GM23338 (cell line): ENCODE measurements around the gene SRGAP3. TPM values are rescaled to one million over a fixed set of nuclear protein-coding genes. Genes with fewer than 3 reads are reported as not detected.

ENCODE experiments used
- ATAC-seq: fragments of 200-7000 bp; cut with Tn5 transposase; 3 replicates; pipeline ENCODE4 v1.9.1; 2020
- DNase-seq: peaks from one replicate; pipeline ENCODE4 v3.0.0-alpha.2; 2015; ENCODE audit warnings: low spot score
- H2AFZ ChIP-seq: fragments of 200-600 bp; sonication (generic); 2 replicates; pipeline ENCODE4 v1.8.0; 2016; ENCODE audit warnings: antibody characterized with exemption, mild to moderate bottlenecking, moderate library complexity
- H3F3A ChIP-seq: fragments of 200-600 bp; sonication (generic); replicated peaks from 2 replicates; pipeline ENCODE4 v1.8.0; 2017; ENCODE audit warnings: antibody characterized with exemption, mixed run types, low read depth
- H3K27ac ChIP-seq: fragments of 200-600 bp; sonication (generic); 2 replicates; pipeline ENCODE4 v1.6.1; 2016; ENCODE audit warnings: low read depth
- H3K27me3 ChIP-seq: fragments of 200-600 bp; sonication (generic); 2 replicates; pipeline ENCODE4 v1.8.0; 2016; ENCODE audit warnings: mild to moderate bottlenecking, mixed run types, moderate library complexity; ENCODE audit not compliant: insufficient read depth
- H3K36me3 ChIP-seq: fragments of 200-600 bp; sonication (generic); 2 replicates; pipeline ENCODE4 v1.8.0; 2016; ENCODE audit warnings: mild to moderate bottlenecking; ENCODE audit not compliant: insufficient read depth
- H3K4me1 ChIP-seq: fragments of 200-600 bp; sonication (generic); 2 replicates; pipeline ENCODE4 v1.8.0; 2016; ENCODE audit warnings: mild to moderate bottlenecking, moderate library complexity; ENCODE audit not compliant: insufficient read depth
- H3K4me2 ChIP-seq: fragments of 200-600 bp; sonication (generic); 2 replicates; pipeline ENCODE4 v1.7.1; 2017; ENCODE audit warnings: mixed run types
- H3K4me3 ChIP-seq: fragments of 200-600 bp; sonication (generic); 2 replicates; pipeline ENCODE4 v1.6.1; 2016; ENCODE audit warnings: mixed run types
- H3K79me2 ChIP-seq: fragments of 200-600 bp; sonication (generic); replicated peaks from 2 replicates; pipeline ENCODE4 v1.8.0; 2017; ENCODE audit warnings: mild to moderate bottlenecking; ENCODE audit not compliant: insufficient read depth
- H3K9me2 ChIP-seq: fragments of 200-600 bp; sonication (generic); 2 replicates; pipeline ENCODE4 v1.8.0; 2017; ENCODE audit not compliant: insufficient read depth
- H4K20me1 ChIP-seq: fragments of 200-600 bp; sonication (generic); replicated peaks from 2 replicates; pipeline ENCODE4 v1.8.0; 2017; ENCODE audit warnings: mild to moderate bottlenecking; ENCODE audit not compliant: insufficient read depth
- H3K27ac Mint-ChIP-seq: 2 replicates; pipeline ENCODE4 v1.8.0; 2020; ENCODE audit warnings: inconsistent platforms, mild to moderate bottlenecking, moderate library complexity, mixed read lengths
- H3K27me3 Mint-ChIP-seq: 3 replicates; pipeline ENCODE4 v1.8.0; 2022; ENCODE audit warnings: low read depth, mild to moderate bottlenecking, moderate library complexity, mixed read lengths, inconsistent platforms; ENCODE audit not compliant: insufficient read depth, poor library complexity
- H3K36me3 Mint-ChIP-seq: 3 replicates; pipeline ENCODE4 v1.8.0; 2021; ENCODE audit warnings: low read depth, mild to moderate bottlenecking, inconsistent platforms, moderate library complexity, mixed read lengths
- H3K4me1 Mint-ChIP-seq: 3 replicates; pipeline ENCODE4 v1.8.0; 2020; ENCODE audit warnings: mild to moderate bottlenecking, inconsistent platforms, mixed read lengths
- H3K4me3 Mint-ChIP-seq: 3 replicates; pipeline ENCODE4 v1.8.0; 2021; ENCODE audit warnings: moderate library complexity, mild to moderate bottlenecking, inconsistent platforms, mixed read lengths
- H3K9me3 Mint-ChIP-seq: 3 replicates; pipeline ENCODE4 v1.8.0; 2020; ENCODE audit warnings: moderate library complexity, mild to moderate bottlenecking, inconsistent platforms, mixed read lengths
- CTCF ChIP-seq, 2 experiments: fragments of 200-600 bp in 1 of 2; sonication (generic) in 1 of 2; conservative IDR thresholded peaks; 2 replicates each; pipeline versions ENCODE4 v1.5.1 to v1.6.1; 2016 to 2017; ENCODE audit warnings: antibody characterized with exemption in 2 of 2, low read depth in 2 of 2, mild to moderate bottlenecking in 2 of 2, moderate library complexity in 1 of 2
- NANOG ChIP-seq: IDR thresholded peaks from 2 replicates; pipeline ENCODE4 v1.6.1; 2016; ENCODE audit warnings: antibody characterized with exemption, borderline replicate concordance
- POLR2AphosphoS5 ChIP-seq: IDR thresholded peaks from 2 replicates; pipeline ENCODE4 v1.6.1; 2016; ENCODE audit warnings: antibody characterized with exemption, low read depth
- ZNF331 ChIP-seq: fragments of 250-450 bp; sonication (Bioruptor Pico); IDR thresholded peaks from 2 replicates; pipeline ENCODE4 v1.5.0; 2020; ENCODE audit warnings: low read depth, mild to moderate bottlenecking, moderate library complexity
- ZNF462 ChIP-seq: fragments of 250-450 bp; sonication (Bioruptor Pico); IDR thresholded peaks from 2 replicates; pipeline ENCODE4 v1.5.0; 2020; ENCODE audit warnings: mild to moderate bottlenecking, moderate library complexity
- polyA plus RNA-seq: library from polyadenylated mRNA; unstranded; fragments of >200 nt; fragmentation: Nextera tagmentation; extraction: Ambion mirVana; gene quantifications from 2 replicates; pipeline ENCODE4 v1.2.1, GENCODE V29; 2016
- total RNA-seq: library from RNA; depleted of rRNA; stranded (reverse); fragments of >200 nt; shearing (Covaris generic); gene quantifications from 2 replicates; pipeline ENCODE4 v1.2.3, GENCODE V29; 2014

SRGAP3 gene
- total and polyA plus RNA-seq, 2 experiments from 2014 or later, result 6.4 to 9.4 TPM

- no peak for TF ChIP-seq NANOG
These were observed 179.5 kb downstream of the SRGAP3 start (continued) for GRCh38 chr3:9069971-9070370.

- no peak overlapping the region for H3K4me2 ChIP-seq
- peaks cover 2% of the 10 kb centered on the region for H3K27me3 Mint-ChIP-seq
- H3K4me3 Mint-ChIP-seq, result no peak overlapping the region
- ATAC-seq (no peak), DNase-seq (no peak)
- H3K4me1 Mint-ChIP-seq, result peaks cover 3% of the 10 kb centered on the region; the same call in 2 of the 3 replicates
- H4K20me1 ChIP-seq, result no peaks in the 10 kb centered on the region
- peaks cover 5% of the 10 kb centered on the region; the same call in 2 of the 3 replicates for H3K36me3 Mint-ChIP-seq
- H3K27ac ChIP-seq, result no peak overlapping the region
- H2AFZ ChIP-seq, result no peak overlapping the region
- H3F3A ChIP-seq, result no peaks in the 10 kb centered on the region
- no peaks in the 10 kb centered on the region for H3K4me1 ChIP-seq
- no peaks in the 10 kb centered on the region for H3K9me2 ChIP-seq
- no peaks in the 10 kb centered on the region for H3K79me2 ChIP-seq
- no peaks in the 10 kb centered on the region for H3K27me3 ChIP-seq
- H3K36me3 ChIP-seq, result no peaks in the 10 kb centered on the region
- H3K27ac Mint-ChIP-seq, result no peak overlapping the region
- TF ChIP-seq ZNF462 (CRISPR knock-in tag), result no peak
- H3K9me3 Mint-ChIP-seq, result peaks cover 5% of the 10 kb centered on the region; the same call in 2 of the 3 replicates
- no peak overlapping the region for H3K4me3 ChIP-seq
These were observed 181.4 kb downstream of the SRGAP3 start for GRCh38 chr3:9068051-9068450.

GRCh38 chr3:9067352-9067975 lies 182.0 kb downstream of the SRGAP3 start:
- ATAC-seq, result peak; percentile 95

More at GRCh38 chr3:9067352-9067975, 182.0 kb downstream of the SRGAP3 start:
- DNase-seq, result peak; percentile 86
- H3K79me2 ChIP-seq, result no peaks in the 10 kb centered on the region
- no peaks in the 10 kb centered on the region for H4K20me1 ChIP-seq
- H3K27me3 Mint-ChIP-seq, result peaks cover 2% of the 10 kb centered on the region
- H3K36me3 Mint-ChIP-seq, result peaks cover 11% of the 10 kb centered on the region
- H3K4me3 ChIP-seq, result no peak overlapping the region
- no peak overlapping the region for H3K27ac Mint-ChIP-seq
- H3K9me2 ChIP-seq, result no peaks in the 10 kb centered on the region
- no peaks in the 10 kb centered on the region for H3K4me1 ChIP-seq
- no peaks in the 10 kb centered on the region for H3K27me3 ChIP-seq
- H3K36me3 ChIP-seq, result no peaks in the 10 kb centered on the region
- H3K4me3 Mint-ChIP-seq, result no peak overlapping the region
- H2AFZ ChIP-seq, result no peak overlapping the region
- H3F3A ChIP-seq, result no peaks in the 10 kb centered on the region
- peaks cover 9% of the 10 kb centered on the region for H3K9me3 Mint-ChIP-seq
- no peak for TF ChIP-seq ZNF331 (CRISPR knock-in tag)
- peak; percentile 95 to 97 for TF ChIP-seq CTCF (conservative IDR thresholded peaks at IDR 0.05; ENCODE audit: low read depth in 2 of 2)
- TF ChIP-seq POLR2AphosphoS5, result no peak
- H3K4me2 ChIP-seq, result no peak overlapping the region
- H3K4me1 Mint-ChIP-seq, result peaks cover 3% of the 10 kb centered on the region; the same call in 2 of the 3 replicates
- H3K27ac ChIP-seq, result no peak overlapping the region
